Measurements from ENCODE around the gene RASL12. TPM values are rescaled to one million over a fixed set of nuclear protein-coding genes. Genes with fewer than 3 reads are reported as not detected.

Gene RASL12
- polyA plus RNA-seq, 2 of the 4 experiments (the other 2 are of a cell fraction), result 0.08 to 0.34 TPM

- CTCF ChIA-PET, result interaction anchor here (0.5 to 33.7 kb wide), 7 partner anchors 5 to 273 kb away, joined by 3 to 1280 read pairs (median 4); partner anchors contain the start of genes KBTBD13, RASL12 and SLC51B
- POLR2A ChIA-PET, result interaction anchor here (0.5 kb wide), 1 partner anchor 479 kb away, joined by 7 read pairs; no protein-coding TSS in a partner anchor
- no peak overlapping the region for H3K4me3 ChIP-seq
- no peak overlapping the region for H3K4me2 ChIP-seq
- TF ChIP-seq HEYL (CRISPR knock-in tag; IDR thresholded peaks at IDR 0.05) (no peak), SREBF2 (IDR thresholded peaks at IDR 0.05) (no peak), FOXS1 (CRISPR knock-in tag; IDR thresholded peaks at IDR 0.05) (no peak), RCOR1 (IDR thresholded peaks at IDR 0.05; ENCODE audit: low read depth, low read length) (no peak), TFCP2L1 (CRISPR knock-in tag; IDR thresholded peaks at IDR 0.05) (no peak), MAZ (IDR thresholded peaks at IDR 0.05; ENCODE audit: borderline replicate concordance, low read depth, low read length) (no peak)
- FAIRE-seq (no peak), DNase-seq (ENCODE audit: low read depth in 1 of 2, low spot score in 1 of 2) (no peak), ATAC-seq (no peak)
- peaks cover 40% of the 10 kb centered on the region for H3K4me1 ChIP-seq
- no peaks in the 10 kb centered on the region for H3K9me3 ChIP-seq
- 23% methylated on average over 3 of the region's 3 CpGs for WGBS (ENCODE audit: missing lambda C conversion rate)
- peak overlapping the region in 1 of 2 experiments; percentile 5; a peak in 1 of 6 replicates for H3K27ac ChIP-seq
Observed at GRCh38 chr15:65059369-65059750, 8.4 kb downstream of the RASL12 start.

- H3K4me1 ChIP-seq, result peaks cover 40% of the 10 kb centered on the region
- H3K9me3 ChIP-seq, result no peaks in the 10 kb centered on the region
- H3K4me3 ChIP-seq, result no peak overlapping the region
- POLR2A ChIA-PET, result interaction anchor here (0.5 kb wide), 1 partner anchor 480 kb away, joined by 7 read pairs; no protein-coding TSS in a partner anchor
- FAIRE-seq (no peak), ATAC-seq (no peak), DNase-seq (ENCODE audit: low read depth in 1 of 2, low spot score in 1 of 2) (no peak)
- H3K27ac ChIP-seq, result peak overlapping the region in 1 of 2 experiments; percentile 75; a peak in 3 of 6 replicates
- WGBS (ENCODE audit: missing lambda C conversion rate), result 93% methylated on average over 15 of the region's 16 CpGs
- CTCF ChIA-PET, result interaction anchor here (1.2 to 33.7 kb wide), 5 partner anchors 4 to 213 kb away, joined by 3 to 1280 read pairs (median 46); partner anchors contain the start of genes KBTBD13, RASL12 and SLC51B
- TF ChIP-seq ELK1 (IDR thresholded peaks at IDR 0.05; ENCODE audit: low read depth, low read length) (no peak), CHD2 (IDR thresholded peaks at IDR 0.05; ENCODE audit: low read length, partially characterized antibody) (no peak), KDM5A (IDR thresholded peaks at IDR 0.05) (no peak), NR3C1 (IDR thresholded peaks at IDR 0.05) (no peak)
- no peak overlapping the region for H3K4me2 ChIP-seq
Observed at GRCh38 chr15:65058394-65059368, 9.1 kb downstream of the RASL12 start.

GRCh38 chr15:65057549-65057940, 10.2 kb downstream of the RASL12 start:
- peaks cover 40% of the 10 kb centered on the region for H3K4me1 ChIP-seq
- FAIRE-seq (no peak), ATAC-seq (peak in 1 of 2 experiments; percentile 47; a peak in 4 of 6 replicates), DNase-seq (ENCODE audit: low read depth in 1 of 2, low spot score in 1 of 2) (peak in 1 of 2 experiments; percentile 66)
- CTCF ChIA-PET, result interaction anchor here (1.2 to 33.7 kb wide), 4 partner anchors 3 to 214 kb away, joined by 6 to 1280 read pairs (median 663); partner anchors contain the start of genes KBTBD13, RASL12 and SLC51B
- WGBS (ENCODE audit: missing lambda C conversion rate), result 80% methylated on average over 8 of the region's 8 CpGs
- no peaks in the 10 kb centered on the region for H3K9me3 ChIP-seq
- no peak overlapping the region for H3K4me3 ChIP-seq
- POLR2A ChIA-PET, result no interaction called here
- peak; percentile 63 for TF ChIP-seq USF2 (IDR thresholded peaks at IDR 0.05)
- no peak for TF ChIP-seq BHLHE40 (IDR thresholded peaks at IDR 0.05; ENCODE audit: low read depth, low read length)
- no peak for TF ChIP-seq NPAS2 (CRISPR knock-in tag; IDR thresholded peaks at IDR 0.05; ENCODE audit: borderline replicate concordance)
- TF ChIP-seq POLR2A (IDR thresholded peaks at IDR 0.05; ENCODE audit: low read length), result no peak
- TF ChIP-seq CEBPB (IDR thresholded peaks at IDR 0.05), result no peak
- TF ChIP-seq POLR2AphosphoS2 (conservative IDR thresholded peaks at IDR 0.05; ENCODE audit: low read length), result no peak
- peak overlapping the region; percentile 48 for H3K4me2 ChIP-seq
- peak overlapping the region; percentile 56 to 75; a peak in 5 of 6 replicates for H3K27ac ChIP-seq
